Prostate gland (tissue), 2 donors: Measurements from ENCODE around the gene GPR142. TPM values are rescaled to one million over a fixed set of nuclear protein-coding genes. Genes with fewer than 3 reads are reported as not detected.

Experiments used
- DNase-seq: peaks from one replicate; pipeline ENCODE4 v3.0.0-alpha.2; 2019; ENCODE audit warnings: low spot score
- H3K27ac ChIP-seq, 2 donors: fragments of 200-600 bp; sonication (generic); 2 replicates each; pipeline ENCODE4 v1.5.1; 2017 to 2019
- H3K27me3 ChIP-seq: fragments of 200-600 bp; sonication (generic); replicated peaks from 2 replicates; pipeline ENCODE4 v1.5.1; 2019; ENCODE audit not compliant: insufficient read depth
- H3K36me3 ChIP-seq, 2 donors: fragments of 200-600 bp; sonication (generic); 1 replicate in 1 of 2; 2 replicates in 1 of 2; pipeline versions ENCODE4 v1.5.1 to v1.8.1; 2017 to 2019
- H3K4me1 ChIP-seq: fragments of 200-600 bp; sonication (generic); replicated peaks from 2 replicates; pipeline ENCODE4 v1.5.1; 2019
- H3K4me3 ChIP-seq, 2 donors: fragments of 200-600 bp; sonication (generic); 2 replicates each; pipeline ENCODE4 v1.5.1; 2017 to 2019
- H3K9me3 ChIP-seq: fragments of 200-600 bp; sonication (generic); 2 replicates; pipeline ENCODE4 v1.5.1; 2017
- CTCF ChIP-seq, 4 experiments: fragments of 200-600 bp in 2 of 4; fragments of 450-650 bp in 2 of 4; sonication (generic) in 2 of 4; IDR thresholded peaks; 1 replicate in 3 of 4; 2 replicates in 1 of 4; pipeline ENCODE4 v1.5.1; 2016 to 2019; ENCODE audit warnings: antibody characterized with exemption in 4 of 4, mild to moderate bottlenecking in 2 of 4, moderate library complexity in 2 of 4
- POLR2A ChIP-seq: fragments of 450-650 bp; IDR thresholded peaks from one replicate; pipeline ENCODE4 v1.6.1; 2016; ENCODE audit warnings: antibody characterized with exemption, mild to moderate bottlenecking
- POLR2AphosphoS5 ChIP-seq: sonication (generic); formaldehyde crosslinking; IDR thresholded peaks from one replicate; pipeline ENCODE4 v1.6.1; 2017; ENCODE audit warnings: antibody characterized with exemption
- whole genome bisulfite sequencing: methylation state at CpG from one replicate; pipeline ENCODE4 v1.1.5; 2018; 5-methylcytosine and 5-hydroxymethylcytosine counted together
- intact Hi-C: fragments of 100-400 bp; cut with DNase I; formaldehyde crosslinking; loops from one replicate; pipeline ENCODE4 v1.14.2; 2022
- total RNA-seq, 2 donors: library from RNA; depleted of rRNA; stranded (reverse); fragments of >200 nt; gene quantifications; one replicate each; pipeline ENCODE4 v1.1.0, GENCODE V29; 2016

The GPR142 gene
- total RNA-seq, 2 donors from 2014 or later: 3.6 TPM; not detected in 1

- no peak overlapping the region for H3K4me3 ChIP-seq
- no peak for DNase-seq
- no peaks in the 10 kb centered on the region for H3K4me1 ChIP-seq
- intact Hi-C loops: no loop called here
- H3K36me3 ChIP-seq: no peaks in the 10 kb centered on the region
- no peaks in the 10 kb centered on the region for H3K9me3 ChIP-seq
- WGBS: 41% methylated on average over 14 of the region's 14 CpGs
- H3K27me3 ChIP-seq: peaks cover 4% of the 10 kb centered on the region
- no peak for TF ChIP-seq POLR2AphosphoS5
- TF ChIP-seq CTCF (IDR thresholded peaks at IDR 0.05): no peak
- TF ChIP-seq POLR2A: no peak
- H3K27ac ChIP-seq: no peak overlapping the region
Observed at GRCh38 chr17:74362810-74363498, 4.4 kb upstream of the GPR142 start.

GRCh38 chr17:74368341-74369081 lies 1.2 kb downstream of the GPR142 start:
- TF ChIP-seq CTCF (IDR thresholded peaks at IDR 0.05) (peak; percentile 86 to 92 (median 87)), POLR2A (no peak)
- intact Hi-C loops: loop anchor here (5.0 kb wide), 1 partner anchor 156 kb away; the partner anchor contains the start of gene TTYH2
- Histone ChIP-seq H3K4me3 (no peak overlapping the region), H3K9me3 (no peaks in the 10 kb centered on the region), H3K4me1 (no peaks in the 10 kb centered on the region), H3K27me3 (no peaks in the 10 kb centered on the region), H3K27ac (no peak overlapping the region), H3K36me3 (no peaks in the 10 kb centered on the region)
- 33% methylated on average over 12 of the region's 14 CpGs for WGBS
- peak; percentile 54 for DNase-seq

DNA sequence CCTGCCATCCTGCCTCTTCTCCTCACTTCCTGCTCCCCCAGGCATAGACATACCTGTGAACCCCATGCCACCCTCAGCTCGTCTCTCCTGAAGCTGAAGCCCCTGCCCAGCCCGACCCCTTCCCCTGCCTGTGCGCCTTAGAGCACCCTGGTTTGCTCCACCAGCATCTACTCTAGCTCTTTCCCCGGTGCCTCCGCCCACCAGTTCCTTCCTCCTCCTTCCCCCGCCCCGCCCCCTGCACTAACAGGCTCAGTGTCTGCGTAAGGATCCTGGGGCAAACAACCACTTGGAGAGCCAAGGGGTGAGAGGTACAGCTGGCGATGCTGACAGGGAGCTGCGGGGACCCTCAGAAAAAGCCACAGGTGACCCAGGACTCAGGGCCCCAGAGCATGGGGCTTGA lies 1.9 kb downstream of the GPR142 start:
- no peak for TF ChIP-seq CTCF (IDR thresholded peaks at IDR 0.05)
- TF ChIP-seq POLR2AphosphoS5: no peak
- no peak for TF ChIP-seq POLR2A
- DNase-seq: no peak
- no peaks in the 10 kb centered on the region for H3K27me3 ChIP-seq
- no peak overlapping the region for H3K27ac ChIP-seq
- no peaks in the 10 kb centered on the region for H3K4me1 ChIP-seq
- intact Hi-C loops: loop anchor here (5.0 kb wide), 1 partner anchor 157 kb away; the partner anchor contains the start of gene TTYH2
- no peak overlapping the region for H3K4me3 ChIP-seq
- H3K36me3 ChIP-seq: no peaks in the 10 kb centered on the region
- WGBS: 49% methylated on average over 10 of the region's 10 CpGs
- no peaks in the 10 kb centered on the region for H3K9me3 ChIP-seq

- DNase-seq: no peak
- intact Hi-C loops: loop anchor here (5.0 kb wide), 1 partner anchor 158 kb away; the partner anchor contains the start of gene TTYH2
- Histone ChIP-seq H3K4me3 (no peak overlapping the region), H3K27me3 (no peaks in the 10 kb centered on the region), H3K9me3 (no peaks in the 10 kb centered on the region), H3K4me1 (no peaks in the 10 kb centered on the region), H3K27ac (no peak overlapping the region), H3K36me3 (no peaks in the 10 kb centered on the region)
- TF ChIP-seq CTCF (IDR thresholded peaks at IDR 0.05): no peak
- no peak for TF ChIP-seq POLR2AphosphoS5
- TF ChIP-seq POLR2A: no peak
- WGBS: 86% methylated on average over 17 of the region's 17 CpGs
Observed at GRCh38 chr17:74369665-74370490, 2.6 kb downstream of the GPR142 start.
